Esophagus squamous epithelium (tissue), 5 donors: ENCODE results near the gene TAF10. TPM values are rescaled to one million over a fixed set of nuclear protein-coding genes. Genes with fewer than 3 reads are reported as not detected.

ENCODE experiments used
- DNase-seq: peaks from one replicate; lab custom pipeline; 2025; lab: John Stamatoyannopoulos, UW
- H3K27ac ChIP-seq, 4 donors: fragments of 200-600 bp; sonication (generic); one replicate each; pipeline ENCODE4 v1.5.1; 2016 to 2019; ENCODE audit warnings: mild to moderate bottlenecking in 1 of 4
- H3K27me3 ChIP-seq, 4 donors: fragments of 200-600 bp; sonication (generic); 1 replicate in 3 of 4; 2 replicates in 1 of 4; pipeline versions ENCODE4 v1.5.1 to v1.6.0; 2017 to 2021; ENCODE audit warnings: antibody characterized with exemption in 1 of 4
- H3K36me3 ChIP-seq, 3 donors: fragments of 200-600 bp; sonication (generic); one replicate each; pipeline ENCODE4 v1.5.1; 2016 to 2019
- H3K4me1 ChIP-seq, 3 donors: fragments of 200-600 bp; sonication (generic); one replicate each; pipeline ENCODE4 v1.5.1; 2017 to 2019
- H3K4me3 ChIP-seq, 4 donors: fragments of 200-600 bp; sonication (generic); 1 replicate in 3 of 4; 2 replicates in 1 of 4; pipeline ENCODE4 v1.5.1; 2016 to 2019; ENCODE audit warnings: mild to moderate bottlenecking in 2 of 4, moderate library complexity in 1 of 4
- H3K9me3 ChIP-seq, 3 donors: fragments of 200-600 bp; sonication (generic); one replicate each; pipeline ENCODE4 v1.5.1; 2016 to 2019
- POLR2A ChIP-seq, 4 donors: fragments of 450-650 bp; IDR thresholded peaks; one replicate each; pipeline ENCODE4 v1.6.1; 2017; ENCODE audit warnings: antibody characterized with exemption in 4 of 4, mild to moderate bottlenecking in 4 of 4, moderate library complexity in 3 of 4
- WGBS, 2 donors: methylation state at CpG; one replicate each; pipeline ENCODE4 v1.1.5; 2018; 5-methylcytosine and 5-hydroxymethylcytosine counted together
- intact Hi-C: fragments of 100-400 bp; cut with DNase I; formaldehyde crosslinking; loops from one replicate; pipeline ENCODE4 v1.15.0; 2022
- total RNA-seq, 4 donors: library from RNA; depleted of rRNA; stranded (reverse); fragments of >200 nt; gene quantifications; one replicate each; pipeline ENCODE4 v1.1.0, GENCODE V29; 2016
- TF ChIP-seq, protein P1 (sequence below), 6 experiments: fragments of 450-650 bp in 4 of 6; fragments of 200-600 bp in 2 of 6; sonication (generic) in 2 of 6; IDR thresholded peaks; one replicate each; pipeline ENCODE4 v1.5.1; 2016 to 2019; ENCODE audit warnings: antibody characterized with exemption in 6 of 6, mild to moderate bottlenecking in 4 of 6, moderate library complexity in 4 of 6
- donor health status: DM: yes; HTN: yes; CAD: no.

The TAF10 gene
- total RNA-seq, 4 donors from 2014 or later: 31.9 to 69.2 (median 48.6) TPM

- no peak for TF ChIP-seq POLR2A (IDR thresholded peaks at IDR 0.05)
- TF ChIP-seq, protein P1, sequence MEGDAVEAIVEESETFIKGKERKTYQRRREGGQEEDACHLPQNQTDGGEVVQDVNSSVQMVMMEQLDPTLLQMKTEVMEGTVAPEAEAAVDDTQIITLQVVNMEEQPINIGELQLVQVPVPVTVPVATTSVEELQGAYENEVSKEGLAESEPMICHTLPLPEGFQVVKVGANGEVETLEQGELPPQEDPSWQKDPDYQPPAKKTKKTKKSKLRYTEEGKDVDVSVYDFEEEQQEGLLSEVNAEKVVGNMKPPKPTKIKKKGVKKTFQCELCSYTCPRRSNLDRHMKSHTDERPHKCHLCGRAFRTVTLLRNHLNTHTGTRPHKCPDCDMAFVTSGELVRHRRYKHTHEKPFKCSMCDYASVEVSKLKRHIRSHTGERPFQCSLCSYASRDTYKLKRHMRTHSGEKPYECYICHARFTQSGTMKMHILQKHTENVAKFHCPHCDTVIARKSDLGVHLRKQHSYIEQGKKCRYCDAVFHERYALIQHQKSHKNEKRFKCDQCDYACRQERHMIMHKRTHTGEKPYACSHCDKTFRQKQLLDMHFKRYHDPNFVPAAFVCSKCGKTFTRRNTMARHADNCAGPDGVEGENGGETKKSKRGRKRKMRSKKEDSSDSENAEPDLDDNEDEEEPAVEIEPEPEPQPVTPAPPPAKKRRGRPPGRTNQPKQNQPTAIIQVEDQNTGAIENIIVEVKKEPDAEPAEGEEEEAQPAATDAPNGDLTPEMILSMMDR (IDR thresholded peaks at IDR 0.05): no peak
- H3K27ac ChIP-seq: peak overlapping the region in 3 of 4 donors; percentile 63 to 77 (median 69)
- DNase-seq: no peak
Measured at GRCh38 chr11:6576471-6577373, 35.3 kb downstream of the TAF10 start.

DNA sequence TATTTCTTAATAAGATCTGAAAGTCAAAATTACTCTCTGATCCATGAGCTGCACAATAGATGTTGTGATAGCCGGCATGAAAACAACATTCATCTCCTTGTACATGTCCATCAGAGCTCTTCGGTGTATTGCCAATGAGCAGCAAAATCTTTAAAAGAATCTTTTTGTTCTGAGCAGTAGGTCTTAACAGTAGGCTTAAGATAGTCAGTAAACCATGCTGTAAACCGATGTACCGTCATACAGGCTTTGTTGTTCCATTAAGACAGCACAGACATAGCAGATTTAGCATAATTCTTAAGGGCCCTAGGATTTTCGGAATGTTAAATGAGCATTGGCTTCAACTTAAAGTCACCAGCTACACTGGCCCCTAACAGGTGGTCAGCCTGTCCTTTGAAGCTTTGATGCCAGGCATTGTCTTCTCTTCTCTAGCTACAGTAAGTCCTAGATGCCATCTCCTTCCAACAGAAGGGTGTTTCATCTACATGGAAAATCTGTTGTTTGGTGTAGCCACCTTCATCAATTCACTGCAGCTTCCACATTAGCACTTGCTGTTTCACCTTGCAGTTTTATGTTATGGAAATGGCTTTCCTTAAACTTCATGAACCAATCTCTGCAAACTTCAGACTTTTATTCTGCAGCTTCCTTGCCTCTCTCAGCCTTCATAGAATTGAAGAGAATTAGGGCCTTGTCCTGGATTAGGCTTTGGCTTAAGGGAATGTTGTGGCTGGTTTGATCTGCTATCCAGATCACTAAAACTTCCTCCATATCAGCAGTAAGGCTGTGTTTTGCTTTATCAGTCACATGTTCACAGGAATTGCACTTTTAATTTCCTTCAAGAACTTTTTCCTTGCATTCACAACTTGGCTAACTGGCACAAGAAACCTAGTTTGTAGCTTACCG, 37.0 kb downstream of the TAF10 start:
- Histone ChIP-seq H3K4me1 (peaks cover 4 to 33% (median 7%) of the 10 kb centered on the region in 3 donors), H3K27me3 (no peaks in the 10 kb centered on the region), H3K4me3 (no peak overlapping the region), H3K27ac (no peak overlapping the region), H3K9me3 (no peaks in the 10 kb centered on the region), H3K36me3 (peaks cover 0 to 17% (median 0%) of the 10 kb centered on the region in 3 donors)
- no peak for TF ChIP-seq POLR2A (IDR thresholded peaks at IDR 0.05)
- TF ChIP-seq, protein P1 (IDR thresholded peaks at IDR 0.05): no peak
- no peak for DNase-seq
- 85 to 86% methylated on average over 6 of the region's 6 CpGs for WGBS, 2 donors
- intact Hi-C loops: no loop called here

More at GRCh38 chr11:6576471-6577373, 35.3 kb downstream of the TAF10 start:
- Histone ChIP-seq H3K27me3 (no peaks in the 10 kb centered on the region), H3K36me3 (peaks cover 0 to 19% (median 0%) of the 10 kb centered on the region in 3 donors), H3K4me1 (peaks cover 4 to 29% (median 7%) of the 10 kb centered on the region in 3 donors), H3K4me3 (no peak overlapping the region), H3K9me3 (no peaks in the 10 kb centered on the region)
- 44 to 47% methylated on average over 5 of the region's 6 CpGs for WGBS, 2 donors
- intact Hi-C loops: no loop called here

DNA sequence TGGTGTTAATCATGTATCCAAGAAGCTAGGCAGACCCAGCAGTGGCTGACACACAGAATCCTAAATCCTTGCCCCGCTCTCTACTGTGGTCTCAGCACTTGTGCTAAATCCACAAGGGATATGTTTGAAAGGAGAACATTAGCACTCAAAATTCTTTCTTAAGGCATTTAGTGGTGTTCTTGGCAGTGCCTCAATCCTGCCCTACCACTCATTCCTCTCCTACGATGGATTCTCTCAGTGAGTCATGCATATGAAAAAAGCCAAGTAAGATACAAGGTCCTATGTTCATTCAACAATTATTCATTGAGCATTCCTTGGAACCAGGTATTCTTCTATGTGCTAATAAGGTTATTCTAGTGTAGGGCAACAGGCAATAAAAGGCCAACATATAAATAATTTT, 39.8 kb downstream of the TAF10 start:
- Histone ChIP-seq H3K4me3 (no peak overlapping the region), H3K27me3 (no peaks in the 10 kb centered on the region), H3K27ac (no peak overlapping the region), H3K36me3 (peaks cover 0 to 19% (median 0%) of the 10 kb centered on the region in 3 donors), H3K4me1 (peaks cover 4 to 37% (median 10%) of the 10 kb centered on the region in 3 donors), H3K9me3 (no peaks in the 10 kb centered on the region)
- DNase-seq: no peak
- intact Hi-C loops: no loop called here
- TF ChIP-seq, protein P1 (IDR thresholded peaks at IDR 0.05): no peak
- WGBS, 2 donors: 50 to 68% methylated on average over 2 of the region's 2 CpGs

DNA sequence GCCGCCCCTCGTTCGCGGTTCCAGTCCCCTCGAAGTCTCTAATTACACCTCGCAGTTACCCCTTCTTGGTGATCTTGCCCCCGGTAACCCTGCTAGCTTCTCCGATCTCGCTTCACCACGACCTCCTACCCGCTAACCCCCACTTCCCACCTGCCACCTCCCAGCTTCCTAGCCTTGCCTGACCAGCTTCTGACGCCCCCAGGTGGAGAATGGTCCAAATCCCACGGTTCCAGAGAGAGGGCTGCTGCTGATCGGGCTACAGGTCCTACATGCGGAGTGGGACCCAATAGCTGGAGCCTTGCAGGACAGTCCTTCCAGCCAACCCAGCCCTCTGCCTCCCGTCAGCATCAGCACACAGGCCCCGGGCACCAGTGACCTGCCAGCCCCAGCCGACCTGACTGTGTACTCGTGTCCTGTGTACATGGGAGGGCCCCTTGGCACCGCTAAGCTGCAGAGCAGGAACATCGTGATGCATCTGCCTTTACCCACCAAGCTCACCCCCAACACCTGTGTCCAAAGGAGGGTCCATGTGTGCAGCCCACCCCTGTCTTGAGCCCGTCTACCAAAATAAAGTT, 40.5 kb downstream of the TAF10 start:
- intact Hi-C loops: no loop called here
- no peak overlapping the region for H3K27ac ChIP-seq
- peaks cover 0 to 30% (median 6%) of the 10 kb centered on the region in 3 donors for H3K4me1 ChIP-seq
- 73 to 82% methylated on average over 15 to 21 of the region's 22 CpGs for WGBS, 2 donors
- no peaks in the 10 kb centered on the region for H3K9me3 ChIP-seq
- no peak for DNase-seq
- no peaks in the 10 kb centered on the region for H3K27me3 ChIP-seq
- no peak for TF ChIP-seq POLR2A (IDR thresholded peaks at IDR 0.05)
- TF ChIP-seq, protein P1 (IDR thresholded peaks at IDR 0.05): no peak
- no peak overlapping the region for H3K4me3 ChIP-seq
- H3K36me3 ChIP-seq: peaks cover 0 to 26% (median 0%) of the 10 kb centered on the region in 3 donors
